Erythroblast (primary cell): Measurements from ENCODE around the gene NUDT16L1.

Source experiments
- DNase-seq, 2 experiments: peaks; one replicate each; lab custom pipeline; 2025; lab: John Stamatoyannopoulos, UW
- GATA1 ChIP-seq: IDR thresholded peaks from 2 replicates; pipeline ENCODE4 v1.6.1; 2011; ENCODE audit warnings: low read depth, mild to moderate bottlenecking, control low read depth, low read length, moderate library complexity
- POLR2A ChIP-seq: IDR thresholded peaks from 2 replicates; pipeline ENCODE4 v1.6.1; 2011; ENCODE audit warnings: mild to moderate bottlenecking, low read length

The NUDT16L1 gene

DNA sequence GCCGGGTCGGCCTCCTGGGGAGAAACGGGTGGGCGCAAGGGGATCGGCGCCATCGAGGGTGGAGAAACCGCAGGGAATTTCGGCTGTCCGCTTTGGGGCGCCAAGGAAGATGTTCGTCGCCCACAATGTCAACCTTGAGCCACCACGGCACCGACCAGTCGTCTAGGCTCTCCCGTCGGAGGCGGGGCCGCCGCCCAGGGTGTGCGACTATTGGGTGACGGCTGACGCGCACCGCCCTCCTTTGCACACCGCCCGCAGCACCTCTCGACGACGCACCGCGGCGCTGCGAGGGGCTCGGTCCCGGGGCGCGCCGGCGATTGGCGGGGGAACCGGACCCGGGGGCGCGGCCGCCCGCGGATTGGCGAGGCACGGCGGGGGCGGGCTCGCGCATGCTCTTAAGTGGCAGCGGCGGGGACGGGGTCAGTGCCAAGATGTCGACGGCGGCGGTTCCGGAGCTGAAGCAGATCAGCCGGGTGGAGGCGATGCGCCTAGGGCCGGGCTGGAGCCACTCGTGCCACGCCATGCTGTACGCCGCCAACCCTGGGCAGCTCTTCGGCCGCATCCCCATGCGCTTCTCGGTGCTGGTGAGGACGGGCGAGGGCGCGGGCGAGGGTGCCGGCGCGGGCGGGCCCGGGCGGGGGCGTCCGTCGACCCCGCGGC lies at the start of gene NUDT16L1:
Gene NUDT16L1 (plus strand): TSS at position 267 of the 660 bp plus-strand sequence. CDS start 165 bp downstream, at position 432.
- TF ChIP-seq GATA1 (no peak), POLR2A (peak; percentile 69)
- DNase-seq: peak; percentile 96 to 99

DNA sequence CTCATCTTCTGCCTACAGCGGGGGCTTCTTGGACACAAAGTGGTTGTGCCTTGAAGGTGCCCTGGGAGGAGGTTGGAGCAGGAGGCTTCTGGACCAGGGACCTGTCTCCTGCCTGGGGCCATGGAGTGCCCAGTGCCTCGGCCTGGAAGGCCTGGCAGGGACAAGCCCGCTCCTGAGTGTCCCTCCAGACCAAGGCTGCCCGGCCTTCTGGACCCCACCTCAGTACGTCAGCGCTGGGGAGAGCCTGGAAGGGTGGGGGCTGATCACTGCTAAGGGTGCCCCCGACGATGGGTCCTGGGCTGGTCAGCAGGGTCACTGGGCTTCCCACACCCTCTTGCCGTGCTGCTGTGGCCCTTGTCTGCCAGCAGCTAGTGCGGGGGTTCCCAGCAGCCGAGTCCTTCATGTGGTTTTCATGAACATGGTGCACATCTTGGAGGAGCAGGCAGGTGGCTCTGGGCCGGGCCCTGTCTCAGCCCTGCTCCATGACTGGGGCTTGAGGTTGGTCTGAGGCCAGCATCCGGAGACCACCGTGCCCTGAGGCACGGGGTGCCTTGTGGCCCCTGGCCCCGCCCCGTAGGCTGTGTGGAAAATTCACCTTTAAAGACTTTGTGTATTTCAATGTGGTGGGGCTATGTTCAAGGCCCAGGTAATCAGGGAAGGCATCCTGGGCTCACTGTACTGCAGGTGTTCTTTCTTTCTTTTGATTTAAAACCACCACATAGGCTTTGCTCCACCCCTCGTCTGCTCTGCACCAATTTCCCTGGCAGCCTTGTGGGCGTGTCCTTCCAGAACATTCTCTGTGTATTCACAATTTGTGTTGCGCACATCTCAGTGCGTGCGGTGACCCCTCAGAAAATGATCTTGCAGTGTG lies 46.4 kb upstream of the NUDT16L1 start:
- TF ChIP-seq POLR2A (no peak), GATA1 (no peak)
- DNase-seq: no peak

DNA sequence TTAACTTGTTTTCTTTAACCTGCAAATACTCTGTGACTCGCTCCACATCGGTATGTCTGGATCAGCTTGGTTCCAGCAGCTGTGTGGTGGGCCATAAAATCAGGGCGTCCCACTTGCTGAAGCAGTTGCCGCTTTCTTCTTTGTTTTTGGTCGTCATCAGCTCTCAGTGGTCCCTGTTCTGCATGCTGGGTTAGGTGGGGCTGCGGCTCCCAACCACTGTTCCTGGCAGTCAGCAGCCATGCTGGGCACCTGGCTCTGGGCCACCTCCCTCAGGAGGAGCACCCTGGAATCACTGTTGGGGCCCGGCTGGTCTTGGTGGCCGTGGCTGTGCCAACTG lies 45.8 kb upstream of the NUDT16L1 start:
- no peak for TF ChIP-seq GATA1
- TF ChIP-seq POLR2A: no peak
- DNase-seq: no peak

DNA sequence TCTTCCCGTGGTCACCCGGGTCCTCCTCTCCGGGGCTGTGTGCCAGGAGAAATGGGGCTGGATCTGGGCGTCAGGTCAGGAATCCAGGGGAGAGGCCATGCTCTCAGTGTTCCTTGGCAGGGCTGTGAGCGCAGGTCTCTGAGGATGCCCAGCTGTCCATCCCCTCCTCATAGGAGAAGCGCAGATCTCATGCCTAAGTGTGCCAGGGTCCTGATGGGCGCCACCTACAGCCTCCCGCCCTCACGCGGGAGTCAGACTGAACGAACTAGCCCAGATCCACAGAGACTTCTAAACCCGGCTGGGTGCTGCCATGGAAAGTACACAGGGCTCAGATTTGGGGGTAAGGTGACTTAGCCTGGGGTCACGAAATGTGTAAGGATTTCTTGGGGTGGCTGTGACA lies 44.4 kb upstream of the NUDT16L1 start:
- DNase-seq: no peak

DNA sequence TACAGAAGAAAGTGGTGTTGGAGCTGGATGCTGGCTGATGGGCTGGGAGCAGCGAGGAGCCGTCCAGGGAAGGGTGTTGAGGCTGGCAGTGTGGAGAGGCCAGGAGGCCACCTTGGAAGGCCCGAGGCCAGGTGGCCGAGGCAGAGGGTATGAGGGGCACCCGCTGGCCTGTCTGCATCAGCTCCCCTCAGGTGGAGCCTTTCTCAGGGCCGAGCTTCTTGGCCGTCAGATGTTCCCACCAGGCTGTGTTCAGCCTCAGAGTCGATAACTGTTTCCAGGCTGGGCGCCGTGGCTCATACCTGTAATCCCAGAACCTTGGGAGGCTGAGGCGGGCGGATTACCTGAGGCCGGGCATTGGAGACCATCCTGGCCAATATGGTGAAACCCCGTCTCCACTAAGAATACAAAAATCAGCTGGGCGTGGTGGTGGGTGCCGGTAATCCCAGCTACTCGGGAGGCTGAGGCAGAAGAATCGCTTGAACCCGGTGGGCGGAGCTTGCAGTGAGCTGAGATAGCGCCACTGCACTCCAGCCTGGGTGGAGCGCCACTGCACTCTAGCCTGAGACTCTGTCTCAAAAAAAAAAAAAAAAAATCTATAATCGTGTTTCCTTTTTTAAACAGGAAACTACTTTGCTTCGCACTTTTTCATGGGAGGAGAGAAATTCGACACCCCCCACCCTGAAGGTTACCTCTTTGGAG lies 43.5 kb upstream of the NUDT16L1 start:
- TF ChIP-seq GATA1 (no peak), POLR2A (no peak)
- peak; percentile 36 to 43 for DNase-seq

More for the DNA sequence above, 44.4 kb upstream of the NUDT16L1 start:
- TF ChIP-seq GATA1: no peak
- TF ChIP-seq POLR2A: no peak

DNA sequence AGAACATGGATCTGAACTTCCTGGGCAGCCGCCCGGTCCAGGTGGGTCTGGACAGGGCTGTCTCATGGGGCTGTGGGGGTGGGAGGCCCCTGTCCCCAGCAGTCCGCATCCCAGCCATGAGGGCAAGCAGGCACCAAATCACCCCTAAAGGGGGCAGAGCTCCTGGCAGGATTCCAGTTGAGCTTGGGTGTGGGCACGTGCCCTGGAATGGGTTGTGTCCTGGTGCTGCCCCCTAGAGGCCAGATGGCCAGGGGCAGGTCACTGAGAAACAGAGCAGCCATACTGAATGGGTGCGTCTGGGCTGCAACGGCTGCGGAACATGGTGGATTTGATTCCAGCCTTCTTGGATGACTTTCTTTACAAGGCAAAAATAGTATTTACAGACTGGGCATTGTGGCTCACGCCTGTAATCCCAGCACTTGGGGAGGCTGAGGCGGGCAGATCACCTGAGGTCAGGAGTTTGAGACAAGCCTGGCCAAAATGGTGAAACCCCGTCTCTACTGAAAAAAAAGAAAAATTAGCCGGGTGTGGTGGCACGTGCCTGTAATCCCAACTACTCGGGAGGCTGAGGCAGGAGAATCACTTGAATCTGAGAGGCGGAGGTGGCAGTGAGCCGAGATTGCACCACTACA lies 42.8 kb upstream of the NUDT16L1 start:
- peak; percentile 86 to 87 for DNase-seq

DNA sequence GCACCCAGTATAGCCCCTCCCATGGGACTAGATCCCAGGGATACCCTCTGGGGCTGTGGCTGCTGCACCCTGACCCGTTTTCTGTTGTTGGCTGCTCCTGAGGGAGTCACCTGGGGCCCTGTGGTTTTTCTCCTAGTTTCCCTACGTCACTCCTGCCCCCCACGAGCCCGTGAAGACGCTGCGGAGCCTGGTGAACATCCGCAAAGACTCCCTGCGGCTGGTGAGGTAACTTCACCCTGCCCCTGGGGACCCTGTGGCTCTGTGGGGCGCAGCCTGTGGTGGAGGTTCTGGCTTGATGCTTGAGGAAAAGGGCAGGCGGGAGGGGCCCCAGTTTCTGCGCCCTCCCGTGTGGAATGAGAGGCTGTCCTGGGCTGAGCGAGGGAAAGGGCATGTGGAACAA lies 41.5 kb upstream of the NUDT16L1 start:
- TF ChIP-seq POLR2A (no peak), GATA1 (no peak)
- no peak for DNase-seq

DNA sequence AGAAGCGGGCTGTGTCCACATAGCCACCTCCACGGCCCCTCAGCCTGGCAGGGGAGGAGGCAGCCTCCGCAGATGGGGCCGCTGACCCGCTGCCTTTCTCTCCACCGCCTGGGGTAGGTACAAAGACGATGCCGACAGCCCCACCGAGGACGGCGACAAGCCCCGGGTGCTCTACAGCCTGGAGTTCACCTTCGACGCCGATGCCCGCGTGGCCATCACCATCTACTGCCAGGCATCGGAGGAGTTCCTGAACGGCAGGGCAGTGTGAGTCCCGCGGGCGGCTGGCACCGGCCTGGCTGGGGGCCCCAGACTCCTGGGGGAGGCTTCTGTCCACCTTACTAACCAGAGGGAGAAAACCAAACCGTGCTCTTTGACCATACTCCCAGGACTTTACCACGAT lies 40.8 kb upstream of the NUDT16L1 start:
- DNase-seq: no peak
- TF ChIP-seq POLR2A (no peak), GATA1 (no peak)

DNA sequence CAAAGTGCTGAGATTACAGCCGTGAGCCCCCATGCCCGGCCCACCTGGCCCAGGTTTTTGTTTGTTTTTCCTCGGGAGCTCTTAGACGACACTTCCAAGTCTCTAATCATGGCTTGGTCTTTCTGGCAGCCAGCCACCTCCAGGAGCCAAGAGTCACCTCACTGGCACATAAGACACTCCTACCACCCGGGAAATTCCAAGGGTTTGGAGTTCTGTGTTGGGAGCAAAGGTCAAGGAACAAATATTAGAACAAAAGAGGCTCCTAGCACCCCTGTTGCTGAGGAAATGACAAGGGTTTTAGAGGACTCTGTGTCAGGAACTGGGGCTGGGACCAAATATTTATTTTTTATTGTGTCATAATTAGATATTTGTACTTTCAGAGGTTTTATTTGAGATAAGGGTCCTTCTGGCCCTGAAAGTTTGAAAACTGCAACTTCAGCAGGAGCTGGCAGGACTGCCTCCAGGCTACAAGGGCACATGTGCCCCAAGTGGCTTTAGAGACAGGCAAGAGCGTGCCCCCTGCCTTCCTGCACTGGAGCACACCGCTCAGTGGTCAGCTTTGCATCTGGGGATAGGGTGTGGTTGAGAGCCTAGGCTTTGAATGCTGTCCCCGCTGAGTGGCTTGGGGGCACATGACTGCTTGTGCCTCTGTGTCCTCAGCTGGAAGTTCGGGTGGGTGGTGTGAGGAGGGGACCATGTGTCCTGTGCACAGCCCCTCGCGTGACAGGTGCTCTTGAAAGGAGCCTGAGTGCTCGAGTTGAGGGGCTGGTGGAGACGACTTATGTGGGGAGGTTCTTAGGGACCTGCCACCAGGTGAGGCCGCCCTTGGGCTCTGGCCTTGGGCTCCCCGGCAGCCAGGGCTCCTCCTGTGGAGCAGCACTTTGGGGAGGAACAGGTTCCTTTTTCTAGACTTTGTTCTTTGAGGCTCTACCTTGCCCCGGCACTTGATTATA lies 39.1 kb upstream of the NUDT16L1 start:
- DNase-seq: no peak
- TF ChIP-seq POLR2A (no peak), GATA1 (no peak)

DNA sequence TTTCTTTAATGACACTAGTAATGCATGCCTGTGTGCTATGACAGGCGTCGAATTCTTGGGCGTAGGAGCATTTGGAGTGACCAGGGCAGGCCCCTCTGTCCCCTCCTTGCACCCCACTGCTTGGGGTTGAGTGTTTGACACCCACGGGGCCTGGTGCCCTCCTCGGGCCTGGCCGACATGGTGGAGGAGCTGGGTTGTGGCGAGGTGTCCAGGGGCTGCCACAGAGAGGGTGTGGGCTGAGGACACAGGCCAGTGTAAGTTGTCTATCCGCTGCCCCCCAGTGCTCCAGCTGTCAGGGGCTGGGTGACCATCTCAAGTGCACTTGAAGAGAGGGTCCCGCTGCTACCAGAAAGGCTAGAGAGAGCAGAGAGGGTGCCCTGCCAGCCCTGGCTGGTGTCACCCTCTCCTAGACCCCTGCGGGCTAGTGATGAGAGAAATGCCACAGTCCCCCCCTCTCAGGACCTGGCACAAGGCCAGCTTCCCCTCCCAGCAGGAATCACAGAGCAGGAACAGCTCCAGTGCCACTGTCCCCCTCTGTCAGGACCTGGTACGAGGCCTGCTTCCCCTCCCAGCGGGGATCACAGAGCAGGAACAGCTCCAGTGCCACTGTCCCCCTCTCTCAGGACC lies 38.3 kb upstream of the NUDT16L1 start:
- TF ChIP-seq POLR2A (no peak), GATA1 (no peak)
- no peak for DNase-seq

DNA sequence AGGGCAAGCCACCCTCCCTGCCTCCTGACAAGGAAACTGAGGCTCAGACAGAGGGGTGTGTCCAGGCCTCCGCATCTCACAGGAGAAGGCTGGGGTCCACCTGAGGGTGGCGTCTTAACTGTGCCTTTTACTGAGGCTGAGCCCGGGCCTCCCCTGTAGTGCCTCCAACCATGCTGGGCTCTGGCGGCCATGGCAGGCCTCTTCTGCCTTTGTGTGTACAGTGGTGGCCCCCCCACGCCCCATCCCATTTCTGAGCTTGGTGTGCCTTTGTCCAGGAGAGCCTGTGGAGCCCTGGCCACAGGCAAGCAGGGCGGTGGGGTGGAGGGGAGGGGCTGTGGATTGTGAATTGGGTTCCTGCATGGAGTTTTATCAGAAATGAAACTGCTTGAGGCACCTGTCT lies 37.6 kb upstream of the NUDT16L1 start:
- no peak for TF ChIP-seq POLR2A
- no peak for DNase-seq

DNA sequence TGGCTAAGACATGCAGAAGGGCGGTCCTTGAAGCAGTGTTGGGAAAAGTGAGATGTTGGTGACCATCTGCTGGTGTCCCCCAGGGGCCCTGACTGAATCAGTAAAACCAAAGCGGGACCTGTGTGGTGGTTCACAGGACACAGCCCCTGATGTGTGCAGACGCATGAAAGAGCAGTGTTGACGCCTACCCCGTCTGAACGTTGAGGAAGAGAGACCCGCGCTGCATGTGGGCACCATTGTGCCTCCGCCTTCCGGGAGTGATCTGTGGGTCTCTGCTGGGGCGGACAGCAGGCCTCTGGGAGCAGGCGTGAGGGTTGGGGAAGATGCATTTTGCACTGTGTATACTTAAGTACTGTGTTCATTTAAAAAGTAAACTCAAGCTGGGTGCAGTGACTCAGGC lies 37.1 kb upstream of the NUDT16L1 start:
- TF ChIP-seq POLR2A: no peak
- no peak for TF ChIP-seq GATA1
- no peak for DNase-seq
